Measurements from ENCODE around the gene TSPOAP1.

TSPOAP1 gene

GRCh38 chr17:58328195-58329034, at the start of gene TSPOAP1:
TSS of gene TSPOAP1 (minus strand) at chr17:58328795. CDS start at chr17:58327920, 875 bp downstream.
- no peak for DNase-seq

GRCh38 chr17:58377661-58378060, 49.1 kb upstream of the TSPOAP1 start:
- no peak for DNase-seq

- no peak for DNase-seq
Observed at GRCh38 chr17:58377093-58377601, 48.6 kb upstream of the TSPOAP1 start.

- no peak for DNase-seq
Observed at GRCh38 chr17:58376472-58377000, 47.9 kb upstream of the TSPOAP1 start.

- no peak for DNase-seq
Observed at GRCh38 chr17:58375811-58376210, 47.2 kb upstream of the TSPOAP1 start.

- no peak for DNase-seq
Observed at GRCh38 chr17:58375256-58375655, 46.7 kb upstream of the TSPOAP1 start.

- DNase-seq: no peak
Observed at GRCh38 chr17:58373923-58374322, 45.3 kb upstream of the TSPOAP1 start.

GRCh38 chr17:58373003-58373402, 44.4 kb upstream of the TSPOAP1 start:
- no peak for DNase-seq

- DNase-seq: no peak
Observed at GRCh38 chr17:58371300-58371950, 42.8 kb upstream of the TSPOAP1 start.

GRCh38 chr17:58370716-58371115, 42.1 kb upstream of the TSPOAP1 start:
- no peak for DNase-seq

- DNase-seq: no peak
Observed at GRCh38 chr17:58370309-58370708, 41.7 kb upstream of the TSPOAP1 start.

GRCh38 chr17:58369214-58370031, 40.8 kb upstream of the TSPOAP1 start:
- DNase-seq: no peak

- no peak for DNase-seq
Observed at GRCh38 chr17:58368860-58369213, 40.2 kb upstream of the TSPOAP1 start.

GRCh38 chr17:58367461-58367860, 38.9 kb upstream of the TSPOAP1 start:
- no peak for DNase-seq

- no peak for DNase-seq
Observed at GRCh38 chr17:58365980-58366595, 37.5 kb upstream of the TSPOAP1 start.

GRCh38 chr17:58365185-58365979, 36.8 kb upstream of the TSPOAP1 start:
- DNase-seq: no peak

- no peak for DNase-seq
Observed at GRCh38 chr17:58364270-58364942, 35.8 kb upstream of the TSPOAP1 start.

- DNase-seq: no peak
Observed at GRCh38 chr17:58363457-58364185, 35.0 kb upstream of the TSPOAP1 start.

- no peak for DNase-seq
Observed at GRCh38 chr17:58362368-58363014, 33.9 kb upstream of the TSPOAP1 start.

Data from SHP77 treated with DMSO at 0.1 percent for 48 hours (cell line).